AG04450 (cell line): ENCODE results near the gene TMEFF1. TPM values are rescaled to one million over a fixed set of nuclear protein-coding genes. Genes with fewer than 3 reads are reported as not detected.

ENCODE experiments used
- CTCF ChIA-PET: fragments of 300-600, 350-600 bp; formaldehyde crosslinking; extraction: SDS; loops from one replicate; lab custom pipeline; 2022; ENCODE audit warnings: antibody characterized with exemption, inconsistent platforms; lab: Charles Lee
- POLR2A ChIA-PET: fragments of 350-600 bp; formaldehyde crosslinking; extraction: SDS; loops from one replicate; lab custom pipeline; 2021; ENCODE audit warnings: antibody characterized with exemption, inconsistent platforms; lab: Yijun Ruan, JAX
- DNase-seq: peaks from one replicate; pipeline ENCODE4 v3.0.0-alpha.2; 2011; ENCODE audit warnings: low read depth, low spot score
- H3K27ac ChIP-seq: one replicate; pipeline ENCODE4 v1.5.1; 2012; ENCODE audit warnings: low read depth, low read length, control low read depth
- H3K27me3 ChIP-seq: one replicate; pipeline ENCODE4 v1.6.0; 2012; ENCODE audit warnings: low read length; ENCODE audit not compliant: control insufficient read depth, insufficient read depth
- H3K4me3 ChIP-seq: 2 replicates; pipeline ENCODE4 v1.5.1; 2011; ENCODE audit warnings: mild to moderate bottlenecking, low read depth, low read length, control low read depth
- H3K9me3 ChIP-seq: 2 replicates; pipeline ENCODE4 v1.5.1; 2012; ENCODE audit warnings: low read length; ENCODE audit not compliant: control insufficient read depth, insufficient read depth
- CTCF ChIP-seq: IDR thresholded peaks from 2 replicates; pipeline ENCODE4 v1.5.1; 2011; ENCODE audit warnings: low read depth, low read length, control low read depth, inconsistent platforms
- polyA minus RNA-seq: library from RNA; depleted of rRNA, polyadenylated mRNA; stranded (reverse); fragments of >200 nt; gene quantifications from 2 replicates; pipeline ENCODE4 v1.2.3, GENCODE V29; 2011; rRNA and poly(A)+ RNA removed
- polyA plus RNA-seq: library from polyadenylated mRNA; depleted of rRNA; stranded (reverse); fragments of >200 nt; gene quantifications from 2 replicates; pipeline ENCODE4 v1.2.3, GENCODE V29; 2011; rRNA removed

TMEFF1 gene
- polyA plus RNA-seq (0.32 and 0.45 TPM in 2 replicates), polyA minus RNA-seq (0.09 and 0.61 TPM in 2 replicates)

- no peak for DNase-seq
- no peak within 1 kb of the TSS for H3K27ac ChIP-seq
- peak within 1 kb of the TSS; percentile 67 for H3K4me3 ChIP-seq
- ChIA-PET CTCF (interaction anchor here (0.6 to 1.8 kb wide), 9 partner anchors 28 to 413 kb away, joined by 3 to 5 read pairs (median 3); no protein-coding TSS in a partner anchor), POLR2A (no interaction called here)
- no peaks in the 10 kb centered on the region for H3K27me3 ChIP-seq
- no peak for TF ChIP-seq CTCF
- H3K9me3 ChIP-seq = no peaks in the 10 kb centered on the region
Observed at GRCh38 chr9:100472788-100473275, at the start of gene TMEFF1. TMEFF1 (plus strand) TSS chr9:100473149; CDS start chr9:100473545, 396 bp downstream.

GRCh38 chr9:100425758-100426157 lies 47.2 kb upstream of the TMEFF1 start:
- ChIA-PET POLR2A (interaction anchor here (0.7 to 0.8 kb wide), 2 partner anchors 165 to 407 kb away, joined by 3 to 4 read pairs; no protein-coding TSS in a partner anchor), CTCF (interaction anchor here (1.2 to 1.3 kb wide), 2 partner anchors 12 to 101 kb away, joined by 4 to 5 read pairs; no protein-coding TSS in a partner anchor)

GRCh38 chr9:100426189-100426529 lies 46.8 kb upstream of the TMEFF1 start:
- TF ChIP-seq CTCF = no peak
- POLR2A ChIA-PET = interaction anchor here (0.7 to 2.0 kb wide), 3 partner anchors 15 to 408 kb away, joined by 3 to 14 read pairs (median 4); no protein-coding TSS in a partner anchor
- Histone ChIP-seq H3K27me3 (no peaks in the 10 kb centered on the region), H3K27ac (peak overlapping the region; percentile 92), H3K9me3 (no peaks in the 10 kb centered on the region), H3K4me3 (peak overlapping the region; percentile 70)
- no peak for DNase-seq
- CTCF ChIA-PET = interaction anchor here (0.6 to 2.1 kb wide), 6 partner anchors 11 to 169 kb away, joined by 3 to 13 read pairs (median 4); no protein-coding TSS in a partner anchor

More at GRCh38 chr9:100425758-100426157, 47.2 kb upstream of the TMEFF1 start:
- TF ChIP-seq CTCF = no peak
- Histone ChIP-seq H3K27ac (no peak overlapping the region), H3K4me3 (no peak overlapping the region), H3K27me3 (no peaks in the 10 kb centered on the region), H3K9me3 (no peaks in the 10 kb centered on the region)
- DNase-seq = no peak

DNA sequence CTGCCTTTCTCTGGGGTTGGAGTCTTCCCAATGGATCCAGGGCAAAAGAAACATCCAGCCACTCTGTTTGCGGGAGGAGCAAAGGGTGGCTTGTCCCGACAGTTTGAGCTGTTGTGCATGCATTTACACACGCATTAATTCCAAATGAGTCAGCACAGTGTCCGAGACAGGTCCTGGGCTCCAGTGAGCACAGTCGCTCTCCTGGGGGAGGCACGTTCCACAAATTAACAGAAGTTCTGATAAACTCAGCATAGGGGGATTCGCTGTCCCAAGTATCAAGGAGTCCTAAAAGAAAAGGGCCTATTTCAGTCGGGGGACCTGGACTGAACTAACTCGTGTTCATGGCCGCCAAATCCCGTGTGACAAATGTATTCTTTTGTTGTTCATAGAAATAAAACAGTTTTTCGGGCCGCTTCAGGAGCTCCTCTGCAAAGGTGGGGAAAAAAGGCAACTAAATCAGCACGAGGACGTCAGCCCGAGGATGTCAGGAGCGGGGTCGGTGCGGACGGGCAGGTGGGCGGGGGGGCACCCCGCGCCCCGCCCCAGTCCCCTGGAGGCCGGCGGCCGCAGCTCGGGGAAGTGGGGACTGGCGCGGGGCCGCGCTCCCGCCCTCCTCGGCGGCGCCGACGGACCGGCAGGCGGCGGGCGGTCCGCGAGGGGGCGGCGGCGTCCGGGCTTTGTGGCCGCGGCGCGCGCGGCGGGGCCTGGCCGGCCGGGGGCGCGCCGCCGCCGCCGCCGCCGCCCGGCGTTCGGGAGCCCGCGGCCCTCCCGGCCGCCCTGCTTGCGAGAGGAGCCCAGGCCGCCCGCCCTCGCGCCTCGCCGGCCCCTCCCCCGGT lies 46.2 kb upstream of the TMEFF1 start, which contains the start of gene MSANTD3:
Gene MSANTD3, plus strand, starts transcription at position 614 of the 836 bp plus-strand sequence. CDS start 14,796 bp downstream, outside the sequence.
- H3K27ac ChIP-seq = peak within 1 kb of the TSS; percentile 100
- peak within 1 kb of the TSS; percentile 79 for H3K4me3 ChIP-seq
- CTCF ChIA-PET = interaction anchor here (0.6 to 2.1 kb wide), 5 partner anchors 11 to 169 kb away, joined by 3 to 13 read pairs (median 4); no protein-coding TSS in a partner anchor
- H3K27me3 ChIP-seq = no peaks in the 10 kb centered on the region
- no peaks in the 10 kb centered on the region for H3K9me3 ChIP-seq
- no peak for DNase-seq
- no peak for TF ChIP-seq CTCF
- POLR2A ChIA-PET = interaction anchor here (0.7 to 2.0 kb wide), 4 partner anchors 15 to 408 kb away, joined by 3 to 14 read pairs (median 4); partner anchors contain the start of gene TEX10
